Measurements from ENCODE around the gene TNFAIP8. TPM values are rescaled to one million over a fixed set of nuclear protein-coding genes. Genes with fewer than 3 reads are reported as not detected.

Gene TNFAIP8
- polyA plus RNA-seq, 6 donors from 2014 or later: 224 to 432 (median 315) TPM

DNA sequence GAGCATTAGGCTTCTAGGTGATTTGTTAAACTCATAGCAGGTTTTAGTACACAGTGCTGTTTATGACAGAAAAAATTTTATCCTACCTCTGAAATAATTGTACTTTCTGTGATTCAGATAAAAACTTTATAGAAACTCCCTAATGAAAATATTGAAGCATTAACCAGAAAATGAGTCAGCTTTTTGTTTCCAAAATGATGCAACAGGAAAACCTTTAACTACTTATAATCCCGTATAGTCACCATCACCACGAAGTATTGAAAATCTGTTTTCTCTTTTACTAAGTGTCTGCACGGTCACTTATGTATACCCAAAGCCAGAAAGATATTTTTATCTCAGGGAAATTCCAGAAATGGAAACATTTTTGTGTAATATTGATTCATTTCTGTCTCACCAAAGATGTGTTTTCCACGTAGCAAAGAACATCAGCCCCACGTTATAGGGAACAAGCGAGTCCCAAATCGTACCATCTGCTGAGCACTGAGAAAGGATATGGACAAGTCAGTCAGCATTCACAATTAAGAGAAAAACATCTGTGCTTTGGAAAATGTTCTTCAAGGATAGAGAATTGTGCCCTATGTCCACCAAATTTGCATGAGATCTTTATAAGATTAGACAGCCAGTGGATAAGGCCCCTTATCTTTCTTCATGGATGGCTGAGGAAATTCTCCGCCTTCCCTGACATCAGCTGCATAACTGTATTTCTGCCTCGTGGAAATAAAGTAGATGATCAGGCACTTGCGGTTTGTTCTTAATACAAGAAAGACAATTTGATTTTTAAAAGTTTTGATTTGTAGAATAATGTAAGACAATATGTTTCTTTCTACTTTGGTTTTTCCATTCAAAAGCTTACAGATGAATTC, 41.9 kb downstream of the TNFAIP8 start:
- peak overlapping the region in 4 of 8 donors; percentile 16 to 49 (median 32) for H3K4me3 Mint-ChIP-seq
- ATAC-seq (ENCODE audit: low read depth in 2 of 2) (peak in 1 of 2 donors; percentile 15), DNase-seq (no peak)
- peak overlapping the region; percentile 74 to 93 (median 82) for H3K27ac Mint-ChIP-seq
- H3K4me1 Mint-ChIP-seq: peaks cover 54 to 94% (median 75%) of the 10 kb centered on the region in 3 donors
- peaks cover 11 to 15% of the 10 kb centered on the region in 2 donors for H3K36me3 Mint-ChIP-seq
- H3K27me3 Mint-ChIP-seq: no peaks in the 10 kb centered on the region
- peaks cover 0 to 2% (median 0%) of the 10 kb centered on the region in 7 donors for H3K9me3 Mint-ChIP-seq

DNA sequence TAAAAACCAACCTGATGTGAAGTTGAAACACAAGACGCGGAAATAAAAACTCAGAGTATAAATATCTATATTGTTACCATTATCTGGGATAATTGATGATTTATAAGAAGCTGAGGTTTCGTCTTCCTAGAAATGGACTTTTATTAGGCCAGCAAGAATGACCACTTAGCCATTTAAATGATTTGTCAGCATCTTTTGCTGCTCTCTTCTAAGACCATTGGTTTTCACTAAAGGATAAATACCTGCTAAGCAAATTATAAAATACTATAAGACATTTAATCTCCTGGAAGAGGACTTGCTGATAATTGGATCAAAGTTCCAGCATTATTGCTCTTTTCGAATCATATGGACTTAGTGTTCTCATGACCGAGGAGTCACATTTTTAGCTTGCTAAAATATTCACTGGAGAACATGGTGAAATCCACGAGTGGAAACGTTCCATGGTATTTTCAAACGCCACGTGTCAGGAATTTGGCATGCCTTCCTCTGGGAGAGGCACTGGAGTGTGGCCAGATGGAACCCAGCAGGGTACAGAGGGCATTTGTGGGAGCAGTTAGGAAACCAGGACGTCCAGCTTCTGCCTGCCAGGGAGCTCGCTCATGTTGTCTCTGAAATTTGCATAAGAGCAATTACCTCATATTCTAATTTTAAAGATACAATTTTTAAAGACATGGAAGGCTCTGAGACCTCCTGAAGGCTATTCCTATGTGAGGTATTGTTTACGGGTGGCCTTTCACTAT, 43.1 kb downstream of the TNFAIP8 start:
- DNase-seq: no peak
- Mint-ChIP-seq H3K9me3 (peaks cover 0 to 2% (median 0%) of the 10 kb centered on the region in 7 donors), H3K4me3 (peak overlapping the region in 2 of 8 donors; percentile 6 to 68), H3K4me1 (peaks cover 46 to 94% (median 70%) of the 10 kb centered on the region in 3 donors), H3K27ac (peak overlapping the region; percentile 74 to 93 (median 88)), H3K27me3 (no peaks in the 10 kb centered on the region), H3K36me3 (peaks cover 0 to 3% of the 10 kb centered on the region in 2 donors)
- peak in 1 of 2 donors; percentile 35 for ATAC-seq (ENCODE audit: low read depth in 2 of 2)

DNA sequence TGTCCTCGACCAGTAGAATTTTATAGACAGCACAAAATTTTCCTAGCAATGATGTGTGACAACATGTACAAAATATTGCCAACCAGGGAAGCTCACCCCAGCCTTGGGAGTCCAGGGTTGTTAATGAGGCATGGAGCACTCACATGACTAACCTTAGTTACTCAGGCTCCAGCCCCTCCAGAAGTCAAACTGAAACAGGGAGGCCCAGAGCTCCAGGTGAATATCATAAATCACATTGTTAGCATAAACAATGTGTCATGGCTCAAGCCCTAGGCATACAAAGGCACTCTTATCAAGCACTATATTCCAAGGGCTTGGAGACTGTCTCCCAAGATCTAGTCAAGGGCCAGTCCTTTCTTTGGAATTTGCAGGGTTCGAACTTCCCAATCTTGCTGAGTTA, 44.4 kb downstream of the TNFAIP8 start:
- Mint-ChIP-seq H3K27ac (peak overlapping the region in 4 of 6 donors; percentile 83 to 93 (median 84)), H3K4me1 (peaks cover 43 to 95% (median 70%) of the 10 kb centered on the region in 3 donors)

DNA sequence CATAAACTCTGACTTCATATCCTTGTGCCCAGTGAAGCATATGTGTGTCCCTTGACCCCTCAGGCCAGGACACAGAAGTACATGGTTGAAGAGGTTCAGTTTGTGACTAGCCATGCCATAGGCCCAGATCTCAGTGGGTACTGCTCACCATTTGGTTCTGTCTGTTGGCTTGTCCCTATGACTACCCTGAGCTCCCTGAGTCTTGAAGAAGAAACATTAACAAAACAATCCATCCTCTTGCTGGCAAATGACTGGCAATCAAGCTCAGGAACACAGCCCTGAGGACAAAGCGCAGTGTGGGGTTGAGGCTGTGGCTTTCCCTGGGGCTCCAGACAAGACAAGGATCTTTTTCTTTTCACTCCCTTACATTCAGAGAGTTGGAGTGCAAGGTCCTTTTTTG, 46.3 kb downstream of the TNFAIP8 start:
- H3K27ac Mint-ChIP-seq: peak overlapping the region; percentile 40 to 95 (median 88)
- H3K27me3 Mint-ChIP-seq: no peaks in the 10 kb centered on the region
- ATAC-seq (ENCODE audit: low read depth in 2 of 2) (no peak), DNase-seq (no peak)
- H3K9me3 Mint-ChIP-seq: peaks cover 0 to 2% (median 0%) of the 10 kb centered on the region in 7 donors
- no peak overlapping the region for H3K4me3 Mint-ChIP-seq
- H3K36me3 Mint-ChIP-seq: no peaks in the 10 kb centered on the region
- H3K4me1 Mint-ChIP-seq: peaks cover 45 to 93% (median 66%) of the 10 kb centered on the region in 3 donors

More for the DNA sequence above, 44.4 kb downstream of the TNFAIP8 start:
- Mint-ChIP-seq H3K9me3 (peaks cover 0 to 2% (median 0%) of the 10 kb centered on the region in 7 donors), H3K27me3 (no peaks in the 10 kb centered on the region), H3K4me3 (no peak overlapping the region), H3K36me3 (no peaks in the 10 kb centered on the region)
- ATAC-seq (ENCODE audit: low read depth in 2 of 2): no peak
- no peak for DNase-seq

GRCh38 chr5:119402555-119402954, 46.7 kb downstream of the TNFAIP8 start:
- peaks cover 43 to 90% (median 66%) of the 10 kb centered on the region in 3 donors for H3K4me1 Mint-ChIP-seq

DNA sequence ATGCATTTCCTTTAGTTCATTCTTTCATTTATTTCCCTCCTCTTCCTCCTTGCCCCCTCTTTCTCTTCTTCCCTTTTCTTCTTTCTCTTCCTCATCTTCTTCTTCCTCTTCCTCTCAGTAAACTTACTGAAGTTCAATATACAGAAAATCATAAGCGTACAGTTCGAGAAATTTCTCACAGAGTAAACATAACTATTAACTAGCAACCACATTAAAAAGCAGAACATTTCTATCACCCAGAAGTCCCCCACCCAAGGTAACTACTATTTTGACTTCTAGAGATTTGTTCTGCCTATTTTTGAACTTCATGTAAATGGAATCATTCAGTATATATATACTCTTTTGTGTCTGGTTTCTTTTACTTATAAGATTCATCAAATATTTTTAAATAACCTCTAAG, 48.2 kb downstream of the TNFAIP8 start:
- H3K4me3 Mint-ChIP-seq: peak overlapping the region in 7 of 8 donors; percentile 30 to 74 (median 54)
- peak; percentile 32 for DNase-seq
- ATAC-seq (ENCODE audit: low read depth in 2 of 2): peak; percentile 70 to 72
- H3K36me3 Mint-ChIP-seq: no peaks in the 10 kb centered on the region
- H3K9me3 Mint-ChIP-seq: peaks cover 0 to 2% (median 0%) of the 10 kb centered on the region in 7 donors
- peaks cover 40 to 81% (median 62%) of the 10 kb centered on the region in 3 donors for H3K4me1 Mint-ChIP-seq
- H3K27ac Mint-ChIP-seq: peak overlapping the region; percentile 44 to 95 (median 78)
- H3K27me3 Mint-ChIP-seq: no peaks in the 10 kb centered on the region

More at GRCh38 chr5:119402555-119402954, 46.7 kb downstream of the TNFAIP8 start:
- H3K9me3 Mint-ChIP-seq: peaks cover 0 to 2% (median 0%) of the 10 kb centered on the region in 7 donors
- no peak for DNase-seq
- no peak for ATAC-seq (ENCODE audit: low read depth in 2 of 2)
- H3K36me3 Mint-ChIP-seq: no peaks in the 10 kb centered on the region
- H3K4me3 Mint-ChIP-seq: no peak overlapping the region
- H3K27me3 Mint-ChIP-seq: no peaks in the 10 kb centered on the region
- H3K27ac Mint-ChIP-seq: peak overlapping the region; percentile 7 to 93 (median 86)

DNA sequence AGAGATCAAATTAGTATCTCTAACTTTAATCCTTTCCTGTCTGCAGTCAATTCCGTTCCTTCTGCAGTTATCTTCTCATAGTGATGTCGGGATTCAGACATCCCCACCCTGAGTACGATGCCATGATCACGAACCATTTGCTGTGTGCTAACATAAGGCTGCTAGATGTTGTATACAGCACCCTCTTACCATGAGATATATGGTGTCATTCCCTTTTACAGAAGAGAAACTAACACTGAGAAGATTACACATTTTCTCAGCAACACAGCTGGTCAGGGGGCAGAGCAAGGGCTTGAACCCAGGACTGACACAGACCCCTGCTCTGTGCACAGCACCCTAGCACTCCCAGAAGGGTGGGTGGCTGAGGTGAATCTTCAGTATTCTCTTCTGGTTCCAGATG, 49.6 kb downstream of the TNFAIP8 start:
- Mint-ChIP-seq H3K9me3 (peaks cover 0 to 2% (median 0%) of the 10 kb centered on the region in 7 donors), H3K27ac (peak overlapping the region; percentile 45 to 95 (median 80)), H3K4me1 (peaks cover 47 to 81% (median 65%) of the 10 kb centered on the region in 3 donors), H3K4me3 (peak overlapping the region in 6 of 8 donors; percentile 8 to 74 (median 47)), H3K27me3 (no peaks in the 10 kb centered on the region), H3K36me3 (no peaks in the 10 kb centered on the region)
- ATAC-seq (ENCODE audit: low read depth in 2 of 2) (peak; percentile 34 to 43), DNase-seq (no peak)

GRCh38 chr5:119406551-119407110, 50.8 kb downstream of the TNFAIP8 start:
- peak overlapping the region in 5 of 6 donors; percentile 42 to 89 (median 70) for H3K27ac Mint-ChIP-seq
- ATAC-seq (ENCODE audit: low read depth in 2 of 2) (no peak), DNase-seq (no peak)
- H3K36me3 Mint-ChIP-seq: no peaks in the 10 kb centered on the region
- H3K4me3 Mint-ChIP-seq: peak overlapping the region in 2 of 8 donors; percentile 2 to 8
- H3K27me3 Mint-ChIP-seq: no peaks in the 10 kb centered on the region
- H3K9me3 Mint-ChIP-seq: no peaks in the 10 kb centered on the region
- H3K4me1 Mint-ChIP-seq: peaks cover 59 to 84% (median 73%) of the 10 kb centered on the region in 3 donors

GRCh38 chr5:119409235-119409815, 53.5 kb downstream of the TNFAIP8 start:
- H3K9me3 Mint-ChIP-seq: peaks cover 0 to 5% (median 0%) of the 10 kb centered on the region in 7 donors
- DNase-seq (no peak), ATAC-seq (ENCODE audit: low read depth in 2 of 2) (no peak)

DNA sequence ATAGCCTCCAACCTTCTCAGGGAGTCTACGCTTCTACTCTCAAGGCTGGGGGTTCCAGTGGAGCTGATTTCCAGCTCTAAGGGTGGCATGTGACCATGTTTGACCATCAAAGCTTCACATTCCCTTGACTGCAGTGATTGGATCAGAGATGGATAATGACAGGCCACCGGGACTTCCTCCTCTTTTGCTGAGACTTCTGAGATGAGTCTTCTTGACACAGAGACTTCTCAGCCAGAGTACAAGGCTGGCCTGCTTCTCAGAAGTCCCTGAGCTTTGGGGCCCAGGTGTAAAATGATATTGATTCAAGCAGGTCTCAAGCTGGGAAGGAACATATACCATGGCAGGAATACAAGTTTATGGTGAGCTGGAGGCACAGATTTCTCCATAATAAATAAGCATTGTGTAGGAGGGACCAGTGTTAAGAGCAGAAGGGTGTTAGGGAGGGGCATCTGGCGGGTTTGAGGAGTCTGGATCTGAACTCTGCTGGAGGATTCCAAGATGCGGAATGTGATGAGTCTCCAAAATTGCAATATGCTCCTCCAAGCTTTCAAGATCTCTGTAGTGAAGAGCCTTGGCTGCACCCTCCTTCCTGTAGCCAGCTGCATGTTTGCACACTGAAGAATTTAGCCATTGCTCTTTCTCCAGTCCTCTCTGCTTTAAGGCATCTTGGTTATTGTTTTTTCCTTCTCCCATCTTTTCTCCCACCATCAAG, 54.8 kb downstream of the TNFAIP8 start:
- H3K36me3 Mint-ChIP-seq: no peaks in the 10 kb centered on the region
- H3K9me3 Mint-ChIP-seq: peaks cover 0 to 7% (median 3%) of the 10 kb centered on the region in 7 donors
- no peak for DNase-seq
- ATAC-seq (ENCODE audit: low read depth in 2 of 2): no peak
- H3K4me3 Mint-ChIP-seq: peak overlapping the region in 6 of 8 donors; percentile 77 to 97 (median 91)
- H3K27ac Mint-ChIP-seq: peak overlapping the region in 3 of 6 donors; percentile 75 to 93 (median 78)
- peaks cover 69 to 83% (median 70%) of the 10 kb centered on the region in 3 donors for H3K4me1 Mint-ChIP-seq
- no peaks in the 10 kb centered on the region for H3K27me3 Mint-ChIP-seq

More at GRCh38 chr5:119409235-119409815, 53.5 kb downstream of the TNFAIP8 start:
- Mint-ChIP-seq H3K4me3 (peak overlapping the region in 2 of 8 donors; percentile 24 to 47), H3K4me1 (peaks cover 67 to 83% (median 68%) of the 10 kb centered on the region in 3 donors), H3K27me3 (no peaks in the 10 kb centered on the region), H3K27ac (peak overlapping the region in 4 of 6 donors; percentile 15 to 97 (median 62)), H3K36me3 (no peaks in the 10 kb centered on the region)

- Mint-ChIP-seq H3K4me3 (peak overlapping the region; percentile 82 to 97 (median 94)), H3K9me3 (peaks cover 0 to 7% (median 3%) of the 10 kb centered on the region in 7 donors), H3K4me1 (peaks cover 62 to 83% (median 70%) of the 10 kb centered on the region in 3 donors), H3K27me3 (no peaks in the 10 kb centered on the region), H3K27ac (peak overlapping the region; percentile 84 to 99 (median 94)), H3K36me3 (no peaks in the 10 kb centered on the region)
- ATAC-seq (ENCODE audit: low read depth in 2 of 2): peak; percentile 57 to 67
- DNase-seq: peak; percentile 65
Measured at GRCh38 chr5:119411361-119412278, 55.8 kb downstream of the TNFAIP8 start.

Data from naive B cell (primary cell).